ENCODE measurements around the gene ZNF200. TPM values are rescaled to one million over a fixed set of nuclear protein-coding genes. Genes with fewer than 3 reads are reported as not detected.

ZNF200 gene
- total RNA-seq, 1 donor from 2014 or later = 11.0 TPM

DNA sequence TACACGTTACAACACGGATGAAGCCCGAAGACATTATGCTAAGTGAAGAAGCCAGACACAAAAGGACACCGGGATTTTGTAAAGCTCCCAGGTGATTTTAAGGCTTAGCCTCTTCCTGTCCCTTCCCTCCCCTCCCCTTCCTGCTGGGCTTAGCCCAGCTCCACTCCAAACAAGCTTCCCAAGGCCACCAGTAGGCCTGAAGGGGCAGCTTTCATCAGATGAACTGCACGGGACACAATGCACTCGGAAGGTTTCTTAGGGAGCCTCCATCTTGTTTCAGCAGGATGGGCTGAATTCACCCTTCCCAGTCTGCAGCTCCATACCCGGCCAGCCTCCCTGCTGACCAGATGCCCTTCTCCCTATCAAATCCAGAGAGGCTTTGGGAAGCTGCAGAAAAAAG is 11.0 kb upstream of the ZNF200 start:
- H3K4me3 Mint-ChIP-seq (ENCODE audit: low read depth) = no peak overlapping the region
- DNase-seq (ENCODE audit: low spot score) = no peak
- intact Hi-C loops (cut with micrococcal nuclease) = no loop called here
- no peaks in the 10 kb centered on the region for H3K9me3 Mint-ChIP-seq
- H3K27ac Mint-ChIP-seq = no peak overlapping the region
- peaks cover 2% of the 10 kb centered on the region for H3K27me3 Mint-ChIP-seq (ENCODE audit: low read depth)
- H3K4me1 Mint-ChIP-seq (ENCODE audit: low read depth) = no peaks in the 10 kb centered on the region
- no peaks in the 10 kb centered on the region for H3K36me3 Mint-ChIP-seq (ENCODE audit: low read depth)

DNA sequence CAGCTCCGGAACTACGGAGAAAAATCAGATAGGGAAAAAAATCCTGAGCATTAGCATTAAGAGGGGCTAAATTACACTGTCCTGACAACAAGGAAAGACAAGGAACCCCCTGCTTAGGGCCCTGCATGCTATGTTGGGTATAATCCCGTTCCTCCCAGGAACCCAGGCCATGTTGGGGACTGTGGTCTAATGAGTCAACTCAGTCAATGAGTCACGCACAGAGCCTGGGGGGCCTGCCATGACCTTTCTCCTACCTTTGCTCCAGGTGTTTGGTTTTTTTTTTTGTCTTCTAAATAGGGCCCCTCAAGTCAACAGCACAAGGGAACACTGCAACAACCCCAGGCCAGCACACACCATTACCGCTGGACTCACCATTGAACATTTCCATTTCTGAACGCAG is 8.9 kb upstream of the ZNF200 start:
- H3K4me1 Mint-ChIP-seq (ENCODE audit: low read depth) = no peaks in the 10 kb centered on the region

DNA sequence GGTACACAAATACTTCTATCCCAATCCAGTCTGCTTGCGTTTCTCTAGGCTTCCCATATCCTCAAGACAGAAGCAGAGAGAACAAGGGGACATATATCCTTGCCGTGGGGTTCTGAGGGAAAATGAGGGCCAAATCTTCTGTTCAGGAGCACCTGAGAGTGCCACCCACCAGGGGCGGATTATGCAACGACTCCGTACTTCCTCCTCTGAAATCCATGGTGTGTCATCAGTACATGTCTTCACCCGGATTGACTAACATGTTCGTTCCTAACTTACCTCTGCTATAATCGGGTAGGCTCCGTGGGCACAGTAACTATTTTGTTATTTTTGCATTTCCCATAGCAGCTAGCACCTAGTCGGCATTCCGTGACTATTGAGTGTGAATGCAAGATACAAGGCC is 7.8 kb upstream of the ZNF200 start:
- Mint-ChIP-seq H3K27me3 (ENCODE audit: low read depth) (peaks cover 2% of the 10 kb centered on the region), H3K27ac (no peak overlapping the region), H3K36me3 (ENCODE audit: low read depth) (no peaks in the 10 kb centered on the region), H3K4me3 (ENCODE audit: low read depth) (no peak overlapping the region), H3K4me1 (ENCODE audit: low read depth) (no peaks in the 10 kb centered on the region), H3K9me3 (no peaks in the 10 kb centered on the region)
- intact Hi-C loops (cut with micrococcal nuclease) = no loop called here
- no peak for DNase-seq (ENCODE audit: low spot score)

More for the DNA sequence above, 8.9 kb upstream of the ZNF200 start:
- Mint-ChIP-seq H3K36me3 (ENCODE audit: low read depth) (no peaks in the 10 kb centered on the region), H3K27me3 (ENCODE audit: low read depth) (peaks cover 2% of the 10 kb centered on the region), H3K27ac (no peak overlapping the region), H3K9me3 (no peaks in the 10 kb centered on the region), H3K4me3 (ENCODE audit: low read depth) (no peak overlapping the region)
- DNase-seq (ENCODE audit: low spot score) = no peak
- intact Hi-C loops (cut with micrococcal nuclease) = no loop called here

DNA sequence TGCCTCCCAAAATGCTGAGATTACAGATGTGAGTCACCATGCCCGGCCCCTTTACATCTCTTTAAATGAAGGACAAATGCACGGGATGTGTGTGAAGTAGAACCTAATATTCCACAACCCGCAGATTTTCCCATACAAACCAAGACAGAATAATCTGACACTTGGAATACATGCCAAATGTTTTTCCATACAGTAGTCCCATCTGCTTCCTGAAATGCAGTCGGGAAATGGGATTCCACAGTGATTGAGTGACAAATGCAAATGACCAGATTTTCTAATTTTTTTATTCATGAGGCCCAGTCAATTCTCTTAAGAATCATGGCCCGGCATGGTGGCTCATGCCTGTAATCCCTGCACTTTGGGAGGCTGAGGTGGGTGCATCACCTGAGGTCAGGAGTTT is 6.8 kb upstream of the ZNF200 start:
- Mint-ChIP-seq H3K4me3 (ENCODE audit: low read depth) (no peak overlapping the region), H3K27ac (no peak overlapping the region), H3K27me3 (ENCODE audit: low read depth) (peaks cover 3% of the 10 kb centered on the region), H3K36me3 (ENCODE audit: low read depth) (no peaks in the 10 kb centered on the region), H3K9me3 (no peaks in the 10 kb centered on the region), H3K4me1 (ENCODE audit: low read depth) (peaks cover 1% of the 10 kb centered on the region)
- intact Hi-C loops (cut with micrococcal nuclease) = no loop called here
- DNase-seq (ENCODE audit: low spot score) = no peak

DNA sequence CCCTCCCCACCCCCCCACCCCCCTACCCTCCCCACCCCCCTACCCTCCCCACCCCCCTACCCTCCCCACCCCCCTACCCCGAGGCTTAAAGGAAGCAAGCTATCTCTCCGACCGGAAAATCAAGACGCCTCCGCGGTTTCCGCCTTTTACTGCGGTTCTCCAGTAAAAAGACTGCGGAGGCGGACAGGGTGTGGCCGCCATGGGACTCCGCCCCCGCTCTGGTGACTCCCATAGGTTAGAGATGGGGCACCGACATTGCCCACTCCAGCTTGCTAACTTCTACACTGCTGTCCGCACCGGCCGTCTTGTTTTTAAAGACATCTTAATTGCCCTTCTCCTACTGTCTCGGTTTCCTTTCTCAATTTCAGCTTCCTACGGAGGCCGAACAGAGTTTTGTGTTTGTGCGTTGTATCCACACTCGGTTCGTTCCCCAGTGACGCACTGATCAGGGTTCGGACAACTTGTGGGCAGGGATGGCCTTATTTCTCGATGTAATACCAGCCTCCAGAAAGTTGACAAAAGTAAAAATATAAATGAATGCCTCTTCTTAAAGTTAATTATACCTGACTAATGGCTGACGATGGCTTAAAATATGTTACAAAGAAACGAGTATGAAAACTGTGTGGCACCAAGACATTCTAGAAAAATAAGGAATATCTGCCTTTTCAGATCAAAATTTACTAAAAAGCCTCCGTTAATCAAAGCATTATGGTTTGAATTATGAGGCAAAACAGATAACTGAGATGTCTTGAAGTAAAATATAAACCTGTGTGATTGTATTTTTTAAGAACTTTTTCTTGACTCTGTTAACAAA is 1.1 kb upstream of the ZNF200 start:
- intact Hi-C loops (cut with micrococcal nuclease) = loop anchor here (1.0 to 2.0 kb wide), 3 partner anchors 28 to 165 kb away; partner anchors contain the start of genes ZNF174, ZNF263 and ZSCAN32
- Mint-ChIP-seq H3K9me3 (peaks cover 20% of the 10 kb centered on the region), H3K4me1 (ENCODE audit: low read depth) (peaks cover 15% of the 10 kb centered on the region), H3K36me3 (ENCODE audit: low read depth) (peaks cover 28% of the 10 kb centered on the region), H3K27ac (peak overlapping the region; percentile 49), H3K4me3 (ENCODE audit: low read depth) (peak overlapping the region; percentile 71), H3K27me3 (ENCODE audit: low read depth) (peaks cover 2% of the 10 kb centered on the region)
- no peak for DNase-seq (ENCODE audit: low spot score)

DNA sequence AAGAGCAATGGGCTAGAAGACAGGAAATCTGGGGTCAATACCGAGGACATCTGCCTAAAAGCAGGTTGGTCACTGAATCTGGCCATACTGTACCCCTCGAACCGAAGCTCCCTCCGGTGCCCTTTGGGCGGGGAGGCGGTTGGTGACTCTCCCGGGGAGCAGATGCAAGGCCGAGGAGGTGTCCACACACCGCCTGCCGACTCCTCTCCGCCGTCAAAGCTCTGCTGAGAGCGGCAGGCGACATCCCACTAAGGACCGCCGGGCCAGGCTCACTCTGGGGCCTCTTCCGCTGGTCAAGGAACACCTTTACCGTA is 458 bp downstream of the ZNF200 start:
- peak overlapping the region; percentile 91 for H3K27ac Mint-ChIP-seq

DNA sequence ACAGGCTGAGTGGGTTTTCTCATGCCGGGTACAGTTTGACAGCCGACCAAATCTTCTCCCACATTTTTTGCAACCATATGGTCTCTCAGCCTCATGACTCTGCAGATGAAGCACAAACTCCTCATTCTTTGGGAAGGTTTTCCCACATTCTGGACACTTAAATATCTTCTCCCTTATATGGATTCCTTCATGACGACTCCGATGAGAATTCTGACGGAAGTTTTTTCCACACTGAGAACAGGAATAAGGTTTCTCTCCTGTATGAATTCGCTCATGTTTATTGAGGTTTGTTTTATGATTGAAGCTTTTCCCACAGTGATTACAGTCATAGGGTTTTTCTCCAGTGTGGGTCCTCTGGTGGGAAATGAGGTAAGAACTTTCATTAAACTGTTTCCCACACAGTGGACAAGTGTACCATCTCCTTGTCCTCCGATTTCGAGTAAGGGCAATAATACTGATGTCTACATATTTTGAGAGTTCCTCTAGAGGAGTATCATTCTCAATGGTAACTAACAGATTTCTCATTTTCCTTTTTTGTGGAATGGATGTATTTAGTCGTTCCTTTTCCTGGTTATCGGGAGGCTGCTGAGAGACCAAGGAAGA is 10.9 kb downstream of the ZNF200 start:
- H3K36me3 Mint-ChIP-seq (ENCODE audit: low read depth) = peaks cover 78% of the 10 kb centered on the region
- no peak overlapping the region for H3K27ac Mint-ChIP-seq
- intact Hi-C loops (cut with micrococcal nuclease) = no loop called here
- H3K4me1 Mint-ChIP-seq (ENCODE audit: low read depth) = no peaks in the 10 kb centered on the region
- H3K4me3 Mint-ChIP-seq (ENCODE audit: low read depth) = no peak overlapping the region
- H3K27me3 Mint-ChIP-seq (ENCODE audit: low read depth) = no peaks in the 10 kb centered on the region
- peaks cover 77% of the 10 kb centered on the region for H3K9me3 Mint-ChIP-seq
- no peak for DNase-seq (ENCODE audit: low spot score)

More for the DNA sequence above, 458 bp downstream of the ZNF200 start:
- peaks cover 15% of the 10 kb centered on the region for H3K4me1 Mint-ChIP-seq (ENCODE audit: low read depth)
- peaks cover 34% of the 10 kb centered on the region for H3K9me3 Mint-ChIP-seq
- peaks cover 43% of the 10 kb centered on the region for H3K36me3 Mint-ChIP-seq (ENCODE audit: low read depth)
- peaks cover 2% of the 10 kb centered on the region for H3K27me3 Mint-ChIP-seq (ENCODE audit: low read depth)
- DNase-seq (ENCODE audit: low spot score) = no peak
- peak overlapping the region; percentile 97 for H3K4me3 Mint-ChIP-seq (ENCODE audit: low read depth)
- intact Hi-C loops (cut with micrococcal nuclease) = loop anchor here (2.0 kb wide), 1 partner anchor 166 kb away; the partner anchor contains the start of genes ZNF174 and ZSCAN32

DNA sequence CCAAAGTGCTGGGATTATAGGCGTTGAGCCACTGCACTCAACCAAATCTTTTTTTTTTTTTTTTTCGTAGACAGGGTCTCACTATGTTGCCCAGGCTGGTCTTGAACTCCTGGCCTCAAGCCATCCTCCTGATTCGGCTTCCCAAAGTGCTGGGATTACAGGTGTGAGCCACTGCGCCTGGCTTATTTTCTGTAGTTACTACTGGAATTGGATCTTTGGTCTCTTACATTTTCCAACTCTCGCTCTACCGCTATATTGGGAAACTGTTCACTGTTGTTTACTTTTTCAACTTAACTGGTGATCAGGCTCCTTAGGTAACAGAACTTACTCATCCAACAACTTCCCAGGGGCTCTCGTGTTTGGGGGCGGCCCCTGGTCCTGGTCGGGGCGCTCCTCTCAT is 14.1 kb downstream of the ZNF200 start:
- H3K27me3 Mint-ChIP-seq (ENCODE audit: low read depth) = no peaks in the 10 kb centered on the region
- intact Hi-C loops (cut with micrococcal nuclease) = no loop called here
- DNase-seq (ENCODE audit: low spot score) = no peak
- peaks cover 61% of the 10 kb centered on the region for H3K36me3 Mint-ChIP-seq (ENCODE audit: low read depth)
- peaks cover 71% of the 10 kb centered on the region for H3K9me3 Mint-ChIP-seq
- no peak overlapping the region for H3K27ac Mint-ChIP-seq
- peaks cover 10% of the 10 kb centered on the region for H3K4me1 Mint-ChIP-seq (ENCODE audit: low read depth)
- H3K4me3 Mint-ChIP-seq (ENCODE audit: low read depth) = no peak overlapping the region

DNA sequence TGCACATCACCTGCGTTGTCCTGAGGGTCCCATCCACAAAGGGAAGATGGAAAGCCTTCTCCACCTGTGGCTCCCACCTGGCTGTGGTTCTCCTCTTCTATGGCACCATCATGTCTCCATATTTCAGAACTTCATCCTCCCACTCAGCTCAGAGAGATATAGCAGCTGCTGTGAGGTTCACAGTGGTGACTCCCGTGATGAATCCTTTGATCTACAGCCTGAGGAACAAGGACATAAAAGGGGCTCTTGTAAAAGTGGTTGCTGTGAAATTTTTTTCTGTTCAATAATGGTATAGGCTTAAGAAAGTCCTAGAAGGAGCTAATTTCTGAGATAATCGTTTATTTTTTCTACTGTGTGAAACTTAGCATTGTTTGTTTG is 18.7 kb downstream of the ZNF200 start:
- Mint-ChIP-seq H3K27ac (peak overlapping the region; percentile 90), H3K9me3 (peaks cover 57% of the 10 kb centered on the region), H3K36me3 (ENCODE audit: low read depth) (peaks cover 35% of the 10 kb centered on the region), H3K4me3 (ENCODE audit: low read depth) (peak overlapping the region; percentile 3), H3K4me1 (ENCODE audit: low read depth) (peaks cover 29% of the 10 kb centered on the region), H3K27me3 (ENCODE audit: low read depth) (no peaks in the 10 kb centered on the region)
- no peak for DNase-seq (ENCODE audit: low spot score)
- intact Hi-C loops (cut with micrococcal nuclease) = no loop called here

DNA sequence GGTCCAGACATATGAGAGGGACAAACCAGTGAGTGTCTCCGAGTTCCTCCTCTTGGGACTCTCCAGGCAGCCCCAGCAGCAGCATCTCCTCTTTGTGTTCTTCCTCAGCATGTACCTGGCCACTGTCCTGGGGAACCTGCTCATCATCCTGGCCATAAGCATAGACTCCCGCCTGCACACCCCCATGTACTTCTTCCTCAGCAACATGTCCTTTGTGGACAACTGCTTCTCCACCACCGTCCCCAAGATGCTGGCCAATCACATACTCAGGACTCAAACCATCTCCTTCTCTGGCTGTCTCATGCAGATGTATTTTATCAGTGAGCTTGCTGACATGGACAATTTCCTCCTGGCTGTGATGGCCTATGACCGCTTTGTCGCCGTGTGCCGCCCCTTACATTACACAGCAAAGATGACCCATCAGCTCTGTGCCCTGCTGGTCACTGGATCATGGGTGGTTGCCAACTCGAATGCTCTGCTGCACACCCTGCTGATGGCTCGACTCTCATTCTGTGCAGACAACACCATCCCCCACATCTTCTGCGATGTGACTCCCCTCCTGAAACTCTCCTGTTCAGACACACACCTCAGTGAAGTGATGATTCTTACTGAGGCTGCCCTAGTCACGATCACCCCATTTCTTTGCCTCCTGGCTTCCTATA is 19.2 kb downstream of the ZNF200 start:
- peaks cover 31% of the 10 kb centered on the region for H3K36me3 Mint-ChIP-seq (ENCODE audit: low read depth)
- peak overlapping the region; percentile 3 for H3K4me3 Mint-ChIP-seq (ENCODE audit: low read depth)
- no peaks in the 10 kb centered on the region for H3K27me3 Mint-ChIP-seq (ENCODE audit: low read depth)
- H3K27ac Mint-ChIP-seq = peak overlapping the region; percentile 90
- intact Hi-C loops (cut with micrococcal nuclease) = no loop called here
- H3K9me3 Mint-ChIP-seq = peaks cover 54% of the 10 kb centered on the region
- DNase-seq (ENCODE audit: low spot score) = no peak
- H3K4me1 Mint-ChIP-seq (ENCODE audit: low read depth) = peaks cover 29% of the 10 kb centered on the region

DNA sequence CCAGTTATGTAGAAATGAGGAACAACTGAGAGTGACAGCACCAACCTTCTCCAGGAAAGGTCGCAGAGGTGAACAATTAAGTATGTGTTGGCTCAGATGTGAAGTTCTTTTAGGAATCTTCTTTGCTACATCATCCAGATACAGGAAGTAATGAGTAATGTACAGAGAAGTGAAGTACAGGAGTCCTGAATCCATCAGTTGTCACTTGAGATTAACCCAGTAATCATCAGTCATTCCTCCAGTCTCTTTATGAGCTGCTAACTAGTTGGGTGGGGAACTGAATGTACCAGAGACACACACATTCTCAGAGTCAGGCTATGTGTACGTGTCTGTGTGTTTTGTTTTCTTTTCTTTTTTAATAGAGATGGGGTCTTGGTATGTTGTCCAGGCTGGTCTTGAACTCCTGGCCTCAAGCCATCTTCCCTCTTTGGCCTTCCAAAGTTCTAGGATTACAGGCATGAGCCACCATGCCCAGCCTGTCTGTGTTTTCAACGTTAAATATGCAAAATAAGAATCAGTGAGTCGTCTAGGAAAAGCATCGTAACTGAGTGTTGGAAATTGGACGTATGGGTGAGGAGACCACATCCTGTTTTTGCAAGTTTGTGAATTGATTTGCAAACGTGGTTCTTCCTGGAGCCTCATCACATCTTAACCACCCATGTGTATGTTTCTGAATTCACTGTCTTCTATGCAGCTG is 19.9 kb downstream of the ZNF200 start:
- DNase-seq (ENCODE audit: low spot score) = peak; percentile 33
- peaks cover 57% of the 10 kb centered on the region for H3K9me3 Mint-ChIP-seq
- peak overlapping the region; percentile 90 for H3K27ac Mint-ChIP-seq
- peaks cover 31% of the 10 kb centered on the region for H3K36me3 Mint-ChIP-seq (ENCODE audit: low read depth)
- H3K27me3 Mint-ChIP-seq (ENCODE audit: low read depth) = no peaks in the 10 kb centered on the region
- H3K4me1 Mint-ChIP-seq (ENCODE audit: low read depth) = peaks cover 29% of the 10 kb centered on the region
- intact Hi-C loops (cut with micrococcal nuclease) = no loop called here
- peak overlapping the region; percentile 0 for H3K4me3 Mint-ChIP-seq (ENCODE audit: low read depth)

DNA sequence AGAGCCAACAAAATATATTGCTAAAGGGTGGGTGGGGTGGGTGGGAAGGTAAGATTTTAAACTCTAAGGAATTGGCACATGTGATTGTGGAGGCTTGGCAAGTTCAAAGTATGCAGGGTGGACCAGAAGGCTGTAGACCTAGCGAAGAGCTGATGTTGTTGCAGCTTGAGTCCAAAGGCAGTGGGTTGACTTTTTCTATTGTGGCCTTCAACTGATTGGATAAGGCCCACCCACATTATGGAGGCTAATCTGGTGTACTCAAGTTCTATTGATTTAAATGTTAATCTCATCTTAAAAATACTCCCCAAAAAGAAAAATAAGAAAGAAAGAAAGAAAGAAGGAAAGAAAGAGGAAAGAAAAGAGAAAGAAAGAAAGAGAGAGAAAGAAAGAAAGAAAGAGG is 22.4 kb downstream of the ZNF200 start:
- no peak overlapping the region for H3K4me3 Mint-ChIP-seq (ENCODE audit: low read depth)
- DNase-seq (ENCODE audit: low spot score) = no peak
- H3K36me3 Mint-ChIP-seq (ENCODE audit: low read depth) = peaks cover 26% of the 10 kb centered on the region
- no peak overlapping the region for H3K27ac Mint-ChIP-seq
- H3K4me1 Mint-ChIP-seq (ENCODE audit: low read depth) = peaks cover 27% of the 10 kb centered on the region
- no peaks in the 10 kb centered on the region for H3K27me3 Mint-ChIP-seq (ENCODE audit: low read depth)
- H3K9me3 Mint-ChIP-seq = peaks cover 51% of the 10 kb centered on the region
- intact Hi-C loops (cut with micrococcal nuclease) = no loop called here

Data from activated T-helper 2 cell treated with anti-CD3 and anti-CD28 coated beads, Interferon-gamma antibody, Interleukin-2, Interleukin-4, amounts not matched to agents 10 μg/mL and 5 μg/mL and 100 μg/mL, durations not matched to agents 14 hours and 24 hours and 36 hours (primary cell).